ENCODE measurements around the gene HERC2.
A peak's percentile ranks its signal among the peaks of the same experiment; 100 is the strongest.
"Not testable (repeated sequence)": the region's sequence is repeated elsewhere in the genome, so short reads cannot be mapped to it uniquely, and the experiment has no call there.

The HERC2 gene

GRCh38 chr15:28178290-28178689, 143.7 kb downstream of the HERC2 start:
- TF ChIP-seq CTCF (IDR thresholded peaks at IDR 0.05): no peak
- no peak for DNase-seq (ENCODE audit: low spot score)
- H3K27ac ChIP-seq: peak overlapping the region in 1 of 2 donors; percentile 75
- H3K4me3 ChIP-seq: no peak overlapping the region

GRCh38 chr15:28169366-28169765, 152.6 kb downstream of the HERC2 start:
- no peak for TF ChIP-seq CTCF (IDR thresholded peaks at IDR 0.05)
- no peak for DNase-seq (ENCODE audit: low spot score)
- Histone ChIP-seq H3K27ac (no peak overlapping the region), H3K4me3 (no peak overlapping the region)

- DNase-seq (ENCODE audit: low spot score); H3K27ac ChIP-seq; H3K4me3 ChIP-seq: not testable (repeated sequence)
Measured at GRCh38 chr15:28168405-28169121, 153.4 kb downstream of the HERC2 start.

- DNase-seq (ENCODE audit: low spot score): no peak
- no peak for TF ChIP-seq CTCF (IDR thresholded peaks at IDR 0.05)
- Histone ChIP-seq H3K27ac (no peak overlapping the region), H3K4me3 (no peak overlapping the region)
Measured at GRCh38 chr15:28167042-28167441, 154.9 kb downstream of the HERC2 start.

- H3K4me3 ChIP-seq: no peak overlapping the region
- no peak for DNase-seq (ENCODE audit: low spot score)
- no peak for TF ChIP-seq CTCF (IDR thresholded peaks at IDR 0.05)
- no peak overlapping the region for H3K27ac ChIP-seq
Measured at GRCh38 chr15:28165791-28166190, 156.2 kb downstream of the HERC2 start.

GRCh38 chr15:28164876-28165275, 157.1 kb downstream of the HERC2 start:
- Histone ChIP-seq H3K4me3 (no peak overlapping the region), H3K27ac (no peak overlapping the region)
- no peak for DNase-seq (ENCODE audit: low spot score)
- TF ChIP-seq CTCF (IDR thresholded peaks at IDR 0.05): no peak

- no peak for TF ChIP-seq CTCF (IDR thresholded peaks at IDR 0.05)
- Histone ChIP-seq H3K27ac (no peak overlapping the region), H3K4me3 (no peak overlapping the region)
- DNase-seq (ENCODE audit: low spot score): no peak
Measured at GRCh38 chr15:28154283-28154682, 167.7 kb downstream of the HERC2 start.

All from coronary artery (tissue), 2 donors.